ENCODE data around the gene ATP6V0E2.

The ATP6V0E2 gene

GRCh38 chr7:149866779-149867447, 6.9 kb upstream of the ATP6V0E2 start:
- Histone ChIP-seq H3K4me3 (replicated peaks; ENCODE audit: low read depth, low read length) (no peak overlapping the region), H3K27me3 (replicated peaks; ENCODE audit: control insufficient read depth, insufficient read depth, low read length) (no peaks in the 10 kb centered on the region), H3K36me3 (ENCODE audit: control insufficient read depth, insufficient read depth, low read length) (no peaks in the 10 kb centered on the region; the same call in none of the 2 replicates)
- TF ChIP-seq CTCF (IDR thresholded peaks at IDR 0.05; ENCODE audit: insufficient read depth, low read length, poor library complexity, severe bottlenecking): no peak
- DNase-seq (ENCODE audit: extremely low read depth, insufficient read length): no peak

- DNase-seq (ENCODE audit: extremely low read depth, insufficient read length): no peak
- H3K27me3 ChIP-seq (replicated peaks; ENCODE audit: control insufficient read depth, insufficient read depth, low read length): no peaks in the 10 kb centered on the region
- TF ChIP-seq CTCF (IDR thresholded peaks at IDR 0.05; ENCODE audit: insufficient read depth, low read length, poor library complexity, severe bottlenecking): no peak
- no peaks in the 10 kb centered on the region; the same call in none of the 2 replicates for H3K36me3 ChIP-seq (ENCODE audit: control insufficient read depth, insufficient read depth, low read length)
- H3K4me3 ChIP-seq (replicated peaks; ENCODE audit: low read depth, low read length): no peak overlapping the region
Observed at GRCh38 chr7:149867762-149868622, 5.8 kb upstream of the ATP6V0E2 start.

DNA sequence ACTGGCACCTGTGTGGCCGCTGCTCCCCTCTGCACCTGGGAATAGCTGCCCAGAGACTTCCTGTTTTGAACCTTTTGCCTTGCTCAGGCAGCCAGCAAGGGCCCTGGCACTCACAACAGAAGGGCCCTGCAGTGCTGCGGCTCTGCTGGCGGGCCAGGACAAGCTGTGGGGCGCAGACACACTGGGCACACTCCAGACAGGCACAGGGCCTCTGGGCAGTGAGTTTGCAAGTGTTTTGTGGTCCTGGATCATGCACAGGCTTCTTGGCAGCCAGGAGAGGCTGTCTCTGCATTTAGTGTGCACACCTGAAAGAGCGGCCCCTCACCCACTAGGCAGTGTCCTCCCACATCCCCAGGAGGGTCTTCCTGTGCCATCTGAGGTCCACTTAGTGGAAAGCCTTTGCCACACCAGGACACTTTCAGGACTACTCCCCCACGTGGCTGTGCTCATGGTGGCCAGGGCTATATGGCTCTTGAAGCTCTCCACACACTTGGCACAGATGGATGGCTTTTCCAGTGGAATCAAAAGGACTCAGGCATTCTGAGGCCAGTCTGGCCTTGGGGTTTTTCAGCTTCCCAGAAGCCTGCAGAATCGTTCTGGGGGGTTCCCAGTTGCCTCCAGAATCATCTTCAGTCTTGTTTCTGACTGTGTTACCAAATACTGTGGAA, 5.0 kb upstream of the ATP6V0E2 start:
- H3K36me3 ChIP-seq (ENCODE audit: control insufficient read depth, insufficient read depth, low read length): no peaks in the 10 kb centered on the region; the same call in none of the 2 replicates
- no peaks in the 10 kb centered on the region for H3K27me3 ChIP-seq (replicated peaks; ENCODE audit: control insufficient read depth, insufficient read depth, low read length)
- no peak overlapping the region for H3K4me3 ChIP-seq (replicated peaks; ENCODE audit: low read depth, low read length)
- no peak for TF ChIP-seq CTCF (IDR thresholded peaks at IDR 0.05; ENCODE audit: insufficient read depth, low read length, poor library complexity, severe bottlenecking)
- no peak for DNase-seq (ENCODE audit: extremely low read depth, insufficient read length)

DNA sequence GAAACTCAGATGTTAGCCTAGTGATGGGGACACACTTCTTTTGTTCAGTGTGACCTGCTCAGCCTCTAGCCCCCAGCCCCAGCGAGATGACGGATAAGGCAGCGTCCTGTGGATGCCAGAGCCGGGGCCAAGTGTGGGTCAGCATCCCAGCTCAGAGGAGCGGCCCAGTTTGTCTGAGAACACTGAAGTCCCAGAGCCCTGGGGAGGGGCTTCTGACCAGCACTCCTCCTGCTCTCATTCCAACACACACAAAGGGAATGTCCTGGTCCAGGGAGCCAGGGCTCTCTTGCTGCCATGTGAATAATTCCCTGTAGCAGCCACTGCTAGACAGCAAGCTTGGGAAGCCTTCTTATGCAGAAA, 4.5 kb upstream of the ATP6V0E2 start:
- TF ChIP-seq CTCF (IDR thresholded peaks at IDR 0.05; ENCODE audit: insufficient read depth, low read length, poor library complexity, severe bottlenecking): no peak

DNA sequence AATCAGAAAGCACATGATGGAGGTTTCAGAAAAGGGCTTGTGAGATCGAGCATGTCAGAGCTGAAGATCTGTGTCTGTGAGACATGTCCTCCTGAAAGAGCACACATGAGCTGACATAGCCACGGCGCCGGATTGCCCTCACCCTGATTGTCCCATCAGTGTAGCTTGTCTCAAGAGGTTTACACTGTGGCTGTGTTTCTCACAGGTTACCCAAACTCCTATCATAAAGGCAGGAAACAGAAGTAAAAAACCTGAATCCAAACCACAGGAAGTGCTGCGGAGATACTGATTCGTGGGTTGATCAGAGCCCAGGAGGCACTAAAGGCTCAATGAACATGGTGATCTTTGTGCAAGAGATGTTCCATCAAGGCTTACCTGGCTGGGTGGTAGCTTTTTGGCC, 3.9 kb upstream of the ATP6V0E2 start:
- TF ChIP-seq CTCF (IDR thresholded peaks at IDR 0.05; ENCODE audit: insufficient read depth, low read length, poor library complexity, severe bottlenecking): no peak
- no peaks in the 10 kb centered on the region; the same call in none of the 2 replicates for H3K36me3 ChIP-seq (ENCODE audit: control insufficient read depth, insufficient read depth, low read length)
- no peak for DNase-seq (ENCODE audit: extremely low read depth, insufficient read length)
- no peaks in the 10 kb centered on the region for H3K27me3 ChIP-seq (replicated peaks; ENCODE audit: control insufficient read depth, insufficient read depth, low read length)
- no peak overlapping the region for H3K4me3 ChIP-seq (replicated peaks; ENCODE audit: low read depth, low read length)

More for the DNA sequence above, 4.5 kb upstream of the ATP6V0E2 start:
- Histone ChIP-seq H3K36me3 (ENCODE audit: control insufficient read depth, insufficient read depth, low read length) (no peaks in the 10 kb centered on the region; the same call in none of the 2 replicates), H3K27me3 (replicated peaks; ENCODE audit: control insufficient read depth, insufficient read depth, low read length) (no peaks in the 10 kb centered on the region), H3K4me3 (replicated peaks; ENCODE audit: low read depth, low read length) (no peak overlapping the region)
- no peak for DNase-seq (ENCODE audit: extremely low read depth, insufficient read length)

Data from GM06990 (cell line).